Lower leg skin (tissue), 4 donors: ENCODE data around the gene PPL. TPM values are rescaled to one million over a fixed set of nuclear protein-coding genes. Genes with fewer than 3 reads are reported as not detected.

Experiments used
- DNase-seq, 2 donors: peaks; one replicate each; pipeline ENCODE4 v3.0.0-alpha.2; 2019; ENCODE audit warnings: low spot score in 2 of 2
- H3K4me3 ChIP-seq: fragments of 200-600 bp; sonication (generic); 2 replicates; pipeline ENCODE4 v1.5.1; 2017; ENCODE audit warnings: mild to moderate bottlenecking, low read depth; ENCODE audit not compliant: poor library complexity, severe bottlenecking
- CTCF ChIP-seq, 3 donors: fragments of 450-650 bp; IDR thresholded peaks; one replicate each; pipeline ENCODE4 v1.5.1; 2016; ENCODE audit warnings: antibody characterized with exemption in 3 of 3, mild to moderate bottlenecking in 3 of 3, moderate library complexity in 2 of 3
- POLR2A ChIP-seq, 2 donors: fragments of 450-650 bp; IDR thresholded peaks; one replicate each; pipeline ENCODE4 v1.6.1; 2016 to 2017; ENCODE audit warnings: antibody characterized with exemption in 2 of 2, mild to moderate bottlenecking in 1 of 2, moderate library complexity in 1 of 2
- WGBS, 2 donors: methylation state at CpG; one replicate each; pipeline ENCODE4 v1.1.5; 2018; 5-methylcytosine and 5-hydroxymethylcytosine counted together
- intact Hi-C: fragments of 100-400 bp; cut with DNase I; formaldehyde crosslinking; loops from one replicate; pipeline ENCODE4 v1.15.0; 2023; ENCODE audit warnings: low total_unique reads
- total RNA-seq, 4 donors: library from RNA; depleted of rRNA; stranded (reverse); fragments of >200 nt; gene quantifications; one replicate each; pipeline ENCODE4 v1.1.0, GENCODE V29; 2016

Gene PPL
- total RNA-seq, 4 donors from 2014 or later, result 445 to 545 (median 495) TPM

- DNase-seq, result no peak
- intact Hi-C loops, result no loop called here
- TF ChIP-seq CTCF (IDR thresholded peaks at IDR 0.05) (no peak), POLR2A (IDR thresholded peaks at IDR 0.05) (no peak)
- 84 to 97% methylated on average over 2 of the region's 2 CpGs for WGBS, 2 donors
- H3K4me3 ChIP-seq, result no peak overlapping the region
These were observed 81.1 kb downstream of the PPL start for GRCh38 chr16:4855804-4856203.

DNA sequence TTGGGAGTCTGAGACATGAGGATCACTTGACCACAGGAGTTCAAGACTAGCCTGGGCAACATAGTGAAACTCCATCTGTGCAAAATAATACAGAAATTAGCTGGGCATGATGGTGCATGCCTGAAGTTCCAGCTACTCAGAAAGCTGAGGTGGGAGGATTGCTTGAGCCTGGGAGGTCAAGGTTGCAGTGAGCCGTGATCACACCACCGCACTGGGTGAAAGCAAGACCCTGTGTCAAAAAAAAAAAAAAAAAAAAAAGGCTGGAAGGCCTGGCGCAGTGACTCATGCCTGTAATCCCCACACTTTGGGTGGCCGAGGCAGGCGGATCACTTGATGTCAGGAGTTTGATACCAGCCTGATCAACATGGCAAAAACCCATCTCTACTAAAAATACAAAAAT is 81.6 kb downstream of the PPL start:
- TF ChIP-seq CTCF (IDR thresholded peaks at IDR 0.05) (no peak), POLR2A (IDR thresholded peaks at IDR 0.05) (no peak)
- intact Hi-C loops, result no loop called here
- peak in 1 of 2 donors; percentile 32 for DNase-seq
- WGBS, 2 donors, result 89% methylated on average over 5 of the region's 5 CpGs
- H3K4me3 ChIP-seq, result no peak overlapping the region

- peak in 1 of 2 donors; percentile 42 for DNase-seq
- TF ChIP-seq POLR2A (IDR thresholded peaks at IDR 0.05), result no peak
- no peak for TF ChIP-seq CTCF (IDR thresholded peaks at IDR 0.05)
- WGBS, 2 donors, result 67 to 73% methylated on average over 1 of the region's 1 CpG
- intact Hi-C loops, result no loop called here
- no peak overlapping the region for H3K4me3 ChIP-seq
These were observed 84.6 kb downstream of the PPL start for GRCh38 chr16:4852221-4852872.

GRCh38 chr16:4850211-4850610 is 86.7 kb downstream of the PPL start:
- DNase-seq, result peak in 1 of 2 donors; percentile 1
- intact Hi-C loops, result no loop called here
- 43 to 47% methylated on average over 3 of the region's 3 CpGs for WGBS, 2 donors
- TF ChIP-seq POLR2A (IDR thresholded peaks at IDR 0.05), result no peak
- no peak for TF ChIP-seq CTCF (IDR thresholded peaks at IDR 0.05)
- H3K4me3 ChIP-seq, result no peak overlapping the region

GRCh38 chr16:4847774-4848587 is 89.0 kb downstream of the PPL start:
- 0 to 1% methylated on average over 22 to 49 of the region's 83 CpGs for WGBS, 2 donors
- TF ChIP-seq POLR2A (IDR thresholded peaks at IDR 0.05) (no peak), CTCF (IDR thresholded peaks at IDR 0.05) (no peak)
- peak; percentile 54 to 93 for DNase-seq
- intact Hi-C loops, result no loop called here
- H3K4me3 ChIP-seq, result peak overlapping the region; percentile 91
